Gastroesophageal sphincter (tissue), 3 donors: ENCODE measurements around the gene HDHD5.

Experiments used
- CTCF ChIP-seq, 4 experiments: fragments of 200-600 bp in 2 of 4; fragments of 450-650 bp in 2 of 4; sonication (generic) in 1 of 4; IDR thresholded peaks; one replicate each; pipeline ENCODE4 v1.5.1; 2017 to 2019; ENCODE audit warnings: antibody characterized with exemption in 4 of 4, mild to moderate bottlenecking in 2 of 4, moderate library complexity in 2 of 4
- POLR2A ChIP-seq, 2 donors: fragments of 450-650 bp; IDR thresholded peaks; one replicate each; pipeline ENCODE4 v1.6.1; 2017; ENCODE audit warnings: antibody characterized with exemption in 2 of 2, mild to moderate bottlenecking in 2 of 2, moderate library complexity in 1 of 2
- POLR2AphosphoS5 ChIP-seq: sonication (generic); formaldehyde crosslinking; IDR thresholded peaks from one replicate; pipeline ENCODE4 v1.6.1; 2017; ENCODE audit warnings: antibody characterized with exemption

GRCh38 chr22:17097701-17098100 lies 61.4 kb downstream of the HDHD5 start:
- no peak for TF ChIP-seq CTCF (IDR thresholded peaks at IDR 0.05)
- no peak for TF ChIP-seq POLR2A (IDR thresholded peaks at IDR 0.05)
- no peak for TF ChIP-seq POLR2AphosphoS5
